Activated T-cell treated with anti-CD3 and anti-CD28 coated beads for 4 hours (primary cell): ENCODE data around the gene FKTN.

Experiments
- DNase-seq: peaks from one replicate; pipeline ENCODE4 v3.0.0-alpha.2; 2020

The FKTN gene

DNA sequence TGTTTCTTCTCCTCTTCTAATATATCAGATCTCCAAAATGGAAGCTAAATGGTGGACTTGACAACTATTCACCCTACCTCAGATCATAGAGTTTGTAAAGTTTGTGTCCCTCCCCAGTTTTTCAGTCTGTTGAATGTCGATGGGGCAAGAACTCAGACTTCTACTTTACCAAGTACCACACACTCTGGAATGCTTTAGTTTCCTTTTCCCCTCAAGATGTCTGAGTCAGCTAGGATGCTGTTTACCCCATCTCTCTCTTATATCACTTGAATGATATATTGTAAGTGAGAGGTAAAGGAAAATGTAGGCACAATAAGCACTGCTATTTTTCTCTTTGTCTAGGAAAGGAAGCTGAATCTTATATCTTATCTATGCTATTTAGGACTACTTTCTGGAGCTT lies 78.4 kb downstream of the FKTN start:
- no peak for DNase-seq

DNA sequence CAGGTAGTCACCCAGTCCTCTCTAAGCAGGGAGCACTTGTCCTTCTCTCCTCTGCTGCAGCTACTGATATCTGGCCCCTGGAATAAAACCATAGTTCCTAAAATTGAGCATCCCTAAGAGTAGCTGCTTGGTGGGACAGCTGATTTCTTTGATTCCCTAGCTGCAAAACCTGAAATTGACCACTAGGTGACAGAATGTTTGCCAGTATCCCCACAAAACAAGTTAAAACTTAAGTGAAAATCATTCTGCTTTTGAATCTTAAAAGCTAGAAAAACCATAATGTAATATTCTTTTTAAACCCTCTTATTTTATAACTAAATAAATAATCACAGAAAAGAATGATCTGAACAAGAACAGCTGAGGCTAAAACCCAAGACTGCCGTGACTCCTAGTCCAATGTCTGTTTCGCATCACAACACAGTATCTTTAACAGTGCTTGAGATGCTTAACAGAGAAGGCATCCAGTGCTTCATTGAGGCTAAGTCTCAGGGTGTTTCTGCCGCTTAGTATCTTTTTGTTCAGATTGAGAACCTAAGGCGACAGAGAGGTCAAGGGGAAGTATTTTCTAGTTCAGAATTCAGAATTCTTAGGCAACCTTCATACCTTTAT lies 80.0 kb downstream of the FKTN start:
- DNase-seq, result no peak

DNA sequence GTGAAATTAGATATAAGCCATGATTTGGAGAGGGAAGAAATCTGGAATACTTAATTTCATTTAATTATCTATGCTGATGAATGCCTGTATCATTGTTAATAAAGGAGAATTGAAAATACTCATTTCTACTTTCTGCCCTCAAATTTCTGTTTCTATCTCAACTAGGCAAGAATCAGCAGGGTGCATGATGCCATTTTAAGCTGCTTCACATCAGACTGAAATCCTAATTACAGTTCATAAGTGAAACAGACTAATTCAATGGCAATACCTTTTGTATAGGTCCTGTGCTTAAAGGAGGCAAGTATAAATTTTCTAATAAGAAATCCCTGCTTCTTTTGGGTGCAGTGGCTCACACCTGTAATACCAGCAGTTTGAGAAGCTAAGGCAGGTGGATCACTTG lies 82.0 kb downstream of the FKTN start:
- no peak for DNase-seq

DNA sequence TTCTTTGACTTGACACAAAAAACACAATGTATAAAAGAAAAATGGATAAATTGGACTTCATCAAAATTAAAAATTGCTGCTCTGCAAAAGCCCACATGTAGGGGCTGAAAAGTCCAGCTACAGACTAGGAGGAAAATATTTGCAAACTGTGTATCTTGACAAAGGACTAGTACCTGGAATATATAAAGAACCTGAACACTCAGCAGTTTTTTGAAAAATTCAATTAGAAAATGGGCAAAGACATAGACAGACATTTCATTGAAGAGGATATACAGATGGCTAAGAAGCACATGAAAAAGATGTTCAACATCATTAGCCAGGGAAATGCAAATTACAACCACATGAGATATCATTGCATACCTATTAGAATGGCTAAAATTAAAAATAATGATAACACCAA lies 85.9 kb downstream of the FKTN start:
- DNase-seq, result no peak

GRCh38 chr9:105646879-105647594 lies 89.1 kb downstream of the FKTN start:
- DNase-seq, result no peak

- no peak for DNase-seq
Measured at GRCh38 chr9:105647595-105648349, 89.8 kb downstream of the FKTN start.

DNA sequence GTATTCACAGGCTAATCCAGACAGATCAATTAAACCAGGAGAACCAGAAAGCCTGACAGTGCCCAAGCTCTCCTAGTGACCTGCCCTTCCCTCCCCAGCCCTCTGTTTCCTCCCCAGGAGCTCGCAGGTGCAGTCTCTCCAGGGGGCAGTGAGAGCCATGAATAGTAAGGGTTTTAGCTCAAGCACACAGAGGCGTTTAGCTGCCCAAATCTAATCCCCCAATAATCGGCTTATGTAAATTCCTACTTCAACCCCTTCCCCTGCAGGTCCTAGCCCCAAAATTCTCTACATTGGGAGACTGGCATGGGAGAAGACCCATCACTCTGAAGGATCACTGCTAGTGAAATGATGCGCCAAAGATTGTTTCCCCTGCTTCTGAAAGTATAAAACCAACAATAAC lies 93.9 kb downstream of the FKTN start:
- no peak for DNase-seq

DNA sequence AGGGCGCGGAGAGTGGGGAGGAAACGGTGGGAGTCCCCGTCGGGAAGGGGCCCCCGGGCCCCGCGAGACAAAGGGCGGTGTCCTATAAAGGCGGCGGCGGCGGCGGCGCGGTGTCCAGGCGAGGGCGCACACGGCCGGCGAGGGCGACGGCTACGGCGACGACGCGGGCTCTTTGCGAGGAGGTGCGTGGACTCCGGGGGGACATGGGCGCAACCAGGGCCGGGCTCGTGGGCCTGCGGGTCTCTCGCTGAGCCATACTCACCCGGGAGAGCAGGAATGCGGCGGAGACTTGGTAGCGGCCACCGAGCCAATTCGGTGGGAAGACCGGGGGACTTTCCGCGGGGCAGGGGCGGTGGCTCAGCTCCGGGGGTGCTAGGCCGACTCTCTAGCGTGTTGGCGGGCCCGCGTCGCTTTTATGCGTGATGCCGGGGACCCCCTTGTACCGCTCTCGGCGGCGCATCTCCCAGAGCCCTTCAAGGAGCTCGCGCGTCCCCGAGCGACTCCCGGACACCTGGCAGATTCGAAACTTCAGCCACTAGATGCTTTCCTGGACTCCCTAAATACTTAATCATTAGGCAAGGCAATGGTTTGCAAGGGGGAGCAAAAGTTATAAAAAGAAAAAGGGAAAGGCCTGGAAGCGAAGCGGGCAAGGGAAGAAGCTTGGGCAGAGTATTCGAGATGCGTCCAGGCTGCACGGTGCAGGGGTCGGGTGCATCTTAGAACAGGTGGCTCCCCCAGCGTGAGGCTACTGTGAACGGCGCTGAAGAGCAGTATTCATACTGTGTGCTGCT lies 98.4 kb downstream of the FKTN start:
- no peak for DNase-seq

GRCh38 chr9:105658351-105658750 lies 100.4 kb downstream of the FKTN start:
- no peak for DNase-seq

GRCh38 chr9:105661011-105661410 lies 103.1 kb downstream of the FKTN start:
- no peak for DNase-seq

GRCh38 chr9:105662184-105663104 lies 104.5 kb downstream of the FKTN start, which contains the start of gene TAL2:
TAL2 (plus strand) TSS chr9:105662457; CDS start chr9:105662497, 40 bp downstream.
- no peak for DNase-seq

DNA sequence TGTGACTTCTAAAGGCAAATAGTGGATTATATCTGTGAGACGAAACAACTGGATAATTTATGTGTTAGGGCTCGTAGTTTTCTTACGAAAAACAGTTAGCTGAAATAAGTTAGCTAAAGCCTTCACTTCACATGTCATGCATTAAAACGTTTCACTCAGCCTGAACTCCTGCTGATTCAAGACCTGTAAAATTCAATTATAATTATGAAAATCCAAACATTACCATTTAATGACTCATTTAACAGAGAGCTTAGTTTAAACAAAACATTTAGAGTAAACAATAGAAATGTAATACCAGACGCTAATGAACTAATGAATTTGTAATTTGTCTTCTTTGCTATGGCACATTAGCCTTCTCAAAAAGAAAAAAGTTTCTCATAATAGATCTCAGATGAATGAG lies 106.0 kb downstream of the FKTN start:
- no peak for DNase-seq

DNA sequence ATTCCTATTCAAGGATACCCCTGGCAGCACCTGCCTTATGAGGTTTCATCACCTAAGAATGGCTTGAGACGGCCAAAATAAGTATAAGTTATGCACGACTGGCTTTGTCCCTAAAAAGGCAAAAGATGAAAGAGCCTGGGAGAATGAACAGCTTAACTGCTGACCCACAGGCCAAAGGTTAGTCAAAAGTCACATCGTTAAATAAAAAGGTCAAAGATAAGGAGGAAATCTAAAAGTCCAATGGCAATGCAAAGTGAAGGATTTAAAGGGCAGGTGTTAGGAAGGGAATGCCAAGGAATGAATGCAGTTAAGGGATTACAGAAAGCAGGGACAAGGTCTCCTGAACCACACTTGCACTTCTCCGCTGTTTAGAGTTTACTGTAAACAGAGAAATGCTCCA lies 109.9 kb downstream of the FKTN start:
- no peak for DNase-seq

DNA sequence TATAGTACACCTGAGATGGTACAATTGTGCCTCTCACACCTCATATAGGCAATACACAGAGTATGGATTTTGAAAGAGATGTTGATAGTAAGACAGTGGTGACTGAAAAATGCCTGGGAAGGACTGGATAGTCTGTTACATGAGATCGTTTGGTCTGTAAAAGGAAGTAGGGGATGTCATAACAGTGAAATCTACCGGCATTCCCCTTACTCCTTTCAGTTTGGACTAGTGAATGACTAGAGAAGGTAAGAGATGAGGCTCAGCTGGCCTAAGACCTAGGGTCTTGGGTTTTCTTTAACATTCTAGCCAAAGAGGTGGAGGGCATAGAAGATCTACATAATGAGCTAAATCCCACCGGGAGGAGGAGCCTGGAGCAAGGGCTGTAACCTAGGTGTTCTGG lies 112.4 kb downstream of the FKTN start:
- DNase-seq, result no peak

GRCh38 chr9:105670775-105671174 lies 112.8 kb downstream of the FKTN start:
- no peak for DNase-seq

DNA sequence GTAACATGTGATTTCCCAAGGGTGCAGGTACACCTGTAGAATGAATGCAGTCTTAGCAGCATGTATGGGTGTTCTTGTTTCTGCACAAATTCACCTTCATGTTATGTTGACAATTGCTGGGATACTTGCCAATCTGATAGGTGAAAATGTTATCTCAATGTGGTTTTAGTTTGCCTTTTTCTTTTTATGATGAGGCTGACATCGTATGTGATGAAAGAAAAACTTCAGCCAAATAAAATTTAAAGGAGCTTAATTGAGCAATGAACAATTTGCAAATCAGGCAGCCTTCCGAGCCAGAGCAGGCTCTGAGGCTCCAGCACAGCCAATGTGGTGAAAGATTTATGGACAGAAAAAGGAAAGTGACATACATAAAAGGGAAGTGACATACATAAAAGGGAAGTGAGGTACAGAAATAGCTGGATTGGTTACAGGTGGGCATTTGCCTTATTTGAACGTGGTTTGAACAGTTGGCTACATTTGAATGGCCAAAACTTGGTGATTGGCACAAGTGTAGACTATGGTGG lies 114.8 kb downstream of the FKTN start:
- no peak for DNase-seq

DNA sequence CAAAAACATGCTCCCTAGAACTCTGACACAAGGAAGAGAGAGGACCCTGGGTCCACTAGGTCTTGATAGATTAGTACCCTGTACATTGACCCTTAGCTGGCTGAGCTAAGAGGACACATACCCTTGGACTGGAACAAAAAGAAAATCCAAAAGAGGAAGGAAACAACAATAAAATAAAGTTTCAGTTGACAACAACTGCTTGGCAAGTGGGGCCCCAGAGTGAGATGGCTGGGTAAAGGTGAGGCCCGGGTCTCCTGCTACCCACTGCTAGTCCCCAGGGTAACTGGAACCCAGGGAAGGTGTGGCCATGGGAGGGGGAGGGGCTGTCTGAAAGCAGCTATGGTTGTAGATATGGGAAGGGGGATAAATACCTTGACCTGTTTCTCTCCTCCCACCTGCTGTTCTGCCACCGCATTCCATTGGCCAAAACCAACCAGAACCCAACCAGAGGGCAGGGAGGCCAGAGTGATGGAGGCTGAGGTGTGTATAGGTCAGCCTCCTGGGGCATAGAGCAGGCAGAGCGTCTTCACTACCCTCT lies 116.0 kb downstream of the FKTN start:
- DNase-seq, result no peak

DNA sequence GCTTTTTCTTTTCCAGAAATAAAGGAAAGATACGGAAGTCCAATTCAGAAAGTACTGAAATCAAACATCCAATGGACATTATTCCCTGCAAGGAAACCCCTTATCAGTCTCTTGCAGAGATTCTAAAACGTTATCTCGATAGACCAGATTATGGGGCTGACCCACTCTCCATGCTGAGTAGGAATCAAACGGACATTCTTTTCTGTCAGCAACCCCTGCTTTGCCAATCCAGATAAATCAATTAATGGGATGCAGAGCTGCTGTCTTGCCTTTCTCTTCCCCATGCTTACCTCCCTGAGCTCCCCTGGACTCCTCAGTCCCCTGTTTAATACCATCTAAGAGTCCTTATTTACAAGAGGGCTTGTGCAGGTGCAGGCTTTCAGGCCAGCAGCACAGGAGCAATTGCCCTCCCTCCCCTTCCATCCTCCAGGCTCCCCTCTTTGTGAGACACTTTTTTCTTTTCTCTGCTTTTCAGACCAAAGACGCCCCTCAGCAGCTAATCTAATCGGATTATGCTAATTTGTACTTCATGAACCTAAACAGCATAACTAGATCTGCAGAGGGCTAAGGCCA lies 118.5 kb downstream of the FKTN start:
- DNase-seq, result no peak

DNA sequence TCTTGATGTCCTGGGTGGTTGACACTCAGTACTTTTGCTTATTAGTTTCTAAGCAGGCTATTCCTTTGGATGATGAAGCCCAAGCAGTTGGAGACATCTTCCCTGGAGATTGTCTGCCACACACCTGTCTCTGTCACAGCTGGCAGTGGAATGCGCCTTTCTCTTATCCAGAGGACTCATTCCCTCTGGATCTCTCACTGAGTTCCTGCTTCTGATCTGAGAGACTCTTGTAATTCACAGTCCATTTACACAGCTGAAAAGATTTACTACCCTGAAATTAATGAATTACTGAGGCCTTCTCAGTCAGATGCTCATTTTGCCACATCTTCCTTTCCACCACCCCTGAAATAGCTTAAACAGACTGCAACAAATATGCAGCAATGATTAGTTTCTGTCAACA lies 120.2 kb downstream of the FKTN start:
- no peak for DNase-seq

DNA sequence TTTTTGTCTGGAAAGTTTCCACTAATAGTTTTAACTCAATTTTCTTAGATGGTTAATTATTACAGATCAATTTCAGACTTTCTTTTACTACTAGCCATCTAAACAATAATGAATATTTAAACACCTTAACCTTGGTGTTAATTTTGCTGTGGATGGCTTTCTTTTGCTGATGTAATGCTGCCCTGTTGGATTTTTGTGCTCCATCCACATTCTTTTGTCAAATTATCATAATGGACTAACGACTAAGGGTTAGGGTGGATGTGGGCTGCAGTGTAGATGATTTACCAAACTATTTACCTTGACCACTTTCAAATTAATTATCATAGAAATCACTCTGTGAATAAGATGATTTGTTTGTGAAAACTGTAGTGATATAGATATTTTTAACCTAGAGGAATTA lies 120.8 kb downstream of the FKTN start:
- no peak for DNase-seq
